Thyroid gland (tissue), 4 donors: ENCODE data around the gene MED25. TPM values are rescaled to one million over a fixed set of nuclear protein-coding genes. Genes with fewer than 3 reads are reported as not detected.

Experiments used
- DNase-seq, 2 donors: peaks; one replicate each; pipeline ENCODE4 v3.0.0-alpha.2; 2019
- H3K27ac ChIP-seq, 3 donors: fragments of 200-600 bp; sonication (generic); 1 replicate in 2 of 3; 2 replicates in 1 of 3; pipeline ENCODE4 v1.5.1; 2016 to 2019; ENCODE audit warnings: mild to moderate bottlenecking in 1 of 3, moderate library complexity in 1 of 3
- H3K27me3 ChIP-seq: fragments of 200-600 bp; sonication (generic); one replicate; pipeline ENCODE4 v1.5.1; 2019
- H3K36me3 ChIP-seq, 2 donors: fragments of 200-600 bp; sonication (generic); one replicate each; pipeline ENCODE4 v1.5.1; 2016 to 2019
- H3K4me1 ChIP-seq, 2 donors: fragments of 200-600 bp; sonication (generic); one replicate each; pipeline ENCODE4 v1.5.1; 2017 to 2019
- H3K4me3 ChIP-seq, 3 donors: fragments of 200-600 bp; sonication (generic); replicated peaks in 1 of 3; 1 replicate in 2 of 3; 2 replicates in 1 of 3; pipeline ENCODE4 v1.5.1; 2016; ENCODE audit warnings: mild to moderate bottlenecking in 1 of 3
- H3K9me3 ChIP-seq: fragments of 200-600 bp; sonication (generic); one replicate; pipeline ENCODE4 v1.5.1; 2017
- POLR2A ChIP-seq, 2 donors: fragments of 450-650 bp; IDR thresholded peaks; one replicate each; pipeline ENCODE4 v1.6.1; 2017; ENCODE audit warnings: antibody characterized with exemption in 2 of 2, mild to moderate bottlenecking in 2 of 2, moderate library complexity in 1 of 2
- WGBS, 2 donors: methylation state at CpG; one replicate each; pipeline ENCODE4 v1.1.5; 2017; 5-methylcytosine and 5-hydroxymethylcytosine counted together
- intact Hi-C: fragments of 100-400 bp; cut with DNase I; formaldehyde crosslinking; loops from one replicate; pipeline ENCODE4 v1.15.1; 2023
- total RNA-seq, 4 donors: library from RNA; depleted of rRNA; stranded (reverse); fragments of >200 nt; gene quantifications; one replicate each; pipeline ENCODE4 v1.2.3, GENCODE V29; 2016
- TF ChIP-seq, protein P1 (sequence below), 6 experiments: fragments of 200-600 bp in 3 of 6; fragments of 450-650 bp in 3 of 6; sonication (generic) in 3 of 6; IDR thresholded peaks; one replicate each; pipeline ENCODE4 v1.5.1; 2016 to 2019; ENCODE audit warnings: antibody characterized with exemption in 6 of 6, mild to moderate bottlenecking in 2 of 6, inconsistent platforms in 1 of 6, moderate library complexity in 1 of 6

MED25 gene
- total RNA-seq, 4 donors from 2014 or later, result 42.6 to 50.2 (median 44.9) TPM

- no peaks in the 10 kb centered on the region for H3K27me3 ChIP-seq
- no peak overlapping the region for H3K27ac ChIP-seq
- no peak for DNase-seq
- intact Hi-C loops, result no loop called here
- H3K9me3 ChIP-seq, result no peaks in the 10 kb centered on the region
- WGBS, 2 donors, result 81 to 85% methylated on average over 16 to 17 of the region's 17 CpGs
- H3K36me3 ChIP-seq, result peaks cover 37 to 50% of the 10 kb centered on the region in 2 donors
- H3K4me3 ChIP-seq, result no peak overlapping the region
- peaks cover 0 to 10% of the 10 kb centered on the region in 2 donors for H3K4me1 ChIP-seq
- TF ChIP-seq, protein P1, sequence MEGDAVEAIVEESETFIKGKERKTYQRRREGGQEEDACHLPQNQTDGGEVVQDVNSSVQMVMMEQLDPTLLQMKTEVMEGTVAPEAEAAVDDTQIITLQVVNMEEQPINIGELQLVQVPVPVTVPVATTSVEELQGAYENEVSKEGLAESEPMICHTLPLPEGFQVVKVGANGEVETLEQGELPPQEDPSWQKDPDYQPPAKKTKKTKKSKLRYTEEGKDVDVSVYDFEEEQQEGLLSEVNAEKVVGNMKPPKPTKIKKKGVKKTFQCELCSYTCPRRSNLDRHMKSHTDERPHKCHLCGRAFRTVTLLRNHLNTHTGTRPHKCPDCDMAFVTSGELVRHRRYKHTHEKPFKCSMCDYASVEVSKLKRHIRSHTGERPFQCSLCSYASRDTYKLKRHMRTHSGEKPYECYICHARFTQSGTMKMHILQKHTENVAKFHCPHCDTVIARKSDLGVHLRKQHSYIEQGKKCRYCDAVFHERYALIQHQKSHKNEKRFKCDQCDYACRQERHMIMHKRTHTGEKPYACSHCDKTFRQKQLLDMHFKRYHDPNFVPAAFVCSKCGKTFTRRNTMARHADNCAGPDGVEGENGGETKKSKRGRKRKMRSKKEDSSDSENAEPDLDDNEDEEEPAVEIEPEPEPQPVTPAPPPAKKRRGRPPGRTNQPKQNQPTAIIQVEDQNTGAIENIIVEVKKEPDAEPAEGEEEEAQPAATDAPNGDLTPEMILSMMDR (IDR thresholded peaks at IDR 0.05), result no peak
- no peak for TF ChIP-seq POLR2A (IDR thresholded peaks at IDR 0.05)
These were observed 42.4 kb downstream of the MED25 start for GRCh38 chr19:49860336-49861102.

DNA sequence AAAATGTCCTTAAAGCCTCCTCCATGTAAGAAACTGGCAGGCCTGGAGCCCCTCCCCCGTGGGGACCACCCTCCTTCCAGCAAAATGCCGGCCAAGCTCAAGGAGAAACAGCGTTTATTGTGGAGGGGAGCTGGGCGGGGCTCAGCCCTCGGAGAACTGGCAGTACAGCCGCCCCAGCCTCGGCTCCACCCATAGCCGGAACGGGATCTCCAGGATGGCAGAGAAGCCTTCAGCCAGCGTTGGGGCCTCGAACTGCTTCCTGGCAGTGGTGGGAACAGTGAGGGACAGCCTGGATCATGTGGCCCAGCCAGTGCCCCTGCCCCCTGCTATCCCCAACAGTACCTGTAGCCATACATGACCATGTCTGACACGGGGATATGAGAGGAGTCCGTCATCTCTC lies 43.0 kb downstream of the MED25 start:
- no peaks in the 10 kb centered on the region for H3K27me3 ChIP-seq
- peaks cover 36 to 48% of the 10 kb centered on the region in 2 donors for H3K36me3 ChIP-seq
- no peak for TF ChIP-seq POLR2A (IDR thresholded peaks at IDR 0.05)
- TF ChIP-seq, protein P1 (IDR thresholded peaks at IDR 0.05), result no peak
- H3K27ac ChIP-seq, result no peak overlapping the region
- H3K4me3 ChIP-seq, result no peak overlapping the region
- peak in 1 of 2 donors; percentile 35 for DNase-seq
- intact Hi-C loops, result no loop called here
- 42 to 54% methylated on average over 2 to 13 of the region's 13 CpGs for WGBS, 2 donors
- H3K9me3 ChIP-seq, result no peaks in the 10 kb centered on the region
- H3K4me1 ChIP-seq, result peaks cover 0 to 16% of the 10 kb centered on the region in 2 donors

GRCh38 chr19:49861541-49862378 lies 43.7 kb downstream of the MED25 start:
- DNase-seq, result peak in 1 of 2 donors; percentile 33
- no peaks in the 10 kb centered on the region for H3K27me3 ChIP-seq
- 76 to 77% methylated on average over 49 to 51 of the region's 60 CpGs for WGBS, 2 donors
- TF ChIP-seq, protein P1 (IDR thresholded peaks at IDR 0.05), result no peak
- TF ChIP-seq POLR2A (IDR thresholded peaks at IDR 0.05), result no peak
- peaks cover 32 to 42% of the 10 kb centered on the region in 2 donors for H3K36me3 ChIP-seq
- intact Hi-C loops, result no loop called here
- no peak overlapping the region for H3K27ac ChIP-seq
- no peaks in the 10 kb centered on the region for H3K9me3 ChIP-seq
- no peak overlapping the region for H3K4me3 ChIP-seq
- H3K4me1 ChIP-seq, result peaks cover 6 to 22% of the 10 kb centered on the region in 2 donors

- H3K4me3 ChIP-seq, result no peak overlapping the region
- no peak for TF ChIP-seq POLR2A (IDR thresholded peaks at IDR 0.05)
- TF ChIP-seq, protein P1 (IDR thresholded peaks at IDR 0.05), result no peak
- H3K27ac ChIP-seq, result no peak overlapping the region
- 70 to 78% methylated on average over 28 to 41 of the region's 49 CpGs for WGBS, 2 donors
- H3K36me3 ChIP-seq, result peaks cover 24 to 35% of the 10 kb centered on the region in 2 donors
- H3K9me3 ChIP-seq, result no peaks in the 10 kb centered on the region
- H3K27me3 ChIP-seq, result no peaks in the 10 kb centered on the region
- intact Hi-C loops, result no loop called here
- peak; percentile 40 to 44 for DNase-seq
- peaks cover 7 to 22% of the 10 kb centered on the region in 2 donors for H3K4me1 ChIP-seq
These were observed 44.5 kb downstream of the MED25 start for GRCh38 chr19:49862391-49863253.
